ENCODE results near the gene LARP4B.

GRCh38 chr10:980468-981093 lies 49.1 kb upstream of the LARP4B start:
- TF ChIP-seq, protein P1, sequence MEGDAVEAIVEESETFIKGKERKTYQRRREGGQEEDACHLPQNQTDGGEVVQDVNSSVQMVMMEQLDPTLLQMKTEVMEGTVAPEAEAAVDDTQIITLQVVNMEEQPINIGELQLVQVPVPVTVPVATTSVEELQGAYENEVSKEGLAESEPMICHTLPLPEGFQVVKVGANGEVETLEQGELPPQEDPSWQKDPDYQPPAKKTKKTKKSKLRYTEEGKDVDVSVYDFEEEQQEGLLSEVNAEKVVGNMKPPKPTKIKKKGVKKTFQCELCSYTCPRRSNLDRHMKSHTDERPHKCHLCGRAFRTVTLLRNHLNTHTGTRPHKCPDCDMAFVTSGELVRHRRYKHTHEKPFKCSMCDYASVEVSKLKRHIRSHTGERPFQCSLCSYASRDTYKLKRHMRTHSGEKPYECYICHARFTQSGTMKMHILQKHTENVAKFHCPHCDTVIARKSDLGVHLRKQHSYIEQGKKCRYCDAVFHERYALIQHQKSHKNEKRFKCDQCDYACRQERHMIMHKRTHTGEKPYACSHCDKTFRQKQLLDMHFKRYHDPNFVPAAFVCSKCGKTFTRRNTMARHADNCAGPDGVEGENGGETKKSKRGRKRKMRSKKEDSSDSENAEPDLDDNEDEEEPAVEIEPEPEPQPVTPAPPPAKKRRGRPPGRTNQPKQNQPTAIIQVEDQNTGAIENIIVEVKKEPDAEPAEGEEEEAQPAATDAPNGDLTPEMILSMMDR (IDR thresholded peaks at IDR 0.05) = no peak
- TF ChIP-seq POLR2A (IDR thresholded peaks at IDR 0.05) = no peak

Data from uterus (tissue), 2 donors.